Measurements from ENCODE around the gene HAUS6. TPM values are rescaled to one million over a fixed set of nuclear protein-coding genes. Genes with fewer than 3 reads are reported as not detected.
A peak's percentile ranks its signal among the peaks of the same experiment; 100 is the strongest.
"Not testable (repeated sequence)": the region's sequence is repeated elsewhere in the genome, so short reads cannot be mapped to it uniquely, and the experiment has no call there.

HAUS6 gene
- total RNA-seq, 2 donors from 2014 or later, result 26.3 to 45.4 TPM

DNA sequence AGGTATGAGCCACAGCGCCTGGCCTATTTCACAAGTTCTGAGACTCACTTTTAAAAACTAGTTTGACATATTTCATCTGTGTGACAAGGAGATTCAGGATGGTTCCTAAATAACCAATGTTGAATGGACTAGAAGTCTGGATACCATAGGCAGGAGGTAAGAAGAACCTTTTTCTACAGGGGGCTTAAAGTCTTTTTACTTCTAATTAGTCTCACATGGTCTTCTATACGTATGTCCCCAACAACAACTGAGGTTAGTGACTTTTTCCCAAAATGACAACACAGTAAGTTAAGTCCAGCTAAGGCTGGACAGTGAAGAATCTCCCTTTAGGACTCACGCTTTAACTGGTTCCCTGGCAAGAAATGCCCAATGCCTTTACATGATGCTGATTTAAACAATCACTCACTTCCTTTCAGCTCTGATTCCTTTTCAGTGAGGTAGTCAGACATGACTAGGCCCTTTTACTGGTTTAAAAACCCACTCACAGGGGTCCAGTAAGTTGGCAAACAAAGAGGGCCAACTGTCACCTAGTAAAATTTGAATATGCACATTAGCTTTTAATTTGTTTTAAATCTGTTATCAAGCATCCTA lies 12.1 kb upstream of the HAUS6 start:
- DNase-seq, result no peak
- no peak overlapping the region for H3K4me3 Mint-ChIP-seq
- no peaks in the 10 kb centered on the region for H3K4me1 Mint-ChIP-seq
- peaks cover 53% of the 10 kb centered on the region for H3K36me3 Mint-ChIP-seq (ENCODE audit: low read depth)
- no peak for TF ChIP-seq CTCF (conservative IDR thresholded peaks at IDR 0.05)
- H3K9me3 ChIP-seq (ENCODE audit: control insufficient read depth, low read length), result no peaks in the 10 kb centered on the region
- 93 to 100% methylated on average over 2 to 3 of the region's 3 CpGs for WGBS, 2 experiments (ENCODE audit: insufficient coverage in 1 of 2, insufficient read length in 1 of 2)
- no peak overlapping the region for H3K4me3 ChIP-seq (ENCODE audit: low read length)
- H3K27me3 Mint-ChIP-seq (ENCODE audit: insufficient read depth), result no peaks in the 10 kb centered on the region
- no peaks in the 10 kb centered on the region for H3K9me3 Mint-ChIP-seq
- peak overlapping the region; percentile 56 for H3K27ac Mint-ChIP-seq
- H3K27me3 ChIP-seq (ENCODE audit: control insufficient read depth, insufficient read depth, low read length, poor library complexity, severe bottlenecking), result no peaks in the 10 kb centered on the region
- H3K9ac ChIP-seq (ENCODE audit: extremely low read depth, low read length, poor library complexity, severe bottlenecking), result no peak overlapping the region
- no peaks in the 10 kb centered on the region for H3K4me1 ChIP-seq (ENCODE audit: control insufficient read depth, insufficient read depth, low read length)
- peaks cover 47% of the 10 kb centered on the region for H3K36me3 ChIP-seq (ENCODE audit: control insufficient read depth, insufficient read depth, low read length)
- H3K27ac ChIP-seq (ENCODE audit: low read depth, low read length), result no peak overlapping the region

- no peaks in the 10 kb centered on the region for H3K27me3 ChIP-seq (ENCODE audit: control insufficient read depth, insufficient read depth, low read length, poor library complexity, severe bottlenecking)
- H3K4me1 Mint-ChIP-seq, result no peaks in the 10 kb centered on the region
- H3K36me3 ChIP-seq (ENCODE audit: control insufficient read depth, insufficient read depth, low read length), result peaks cover 41% of the 10 kb centered on the region
- no peak for DNase-seq
- H3K27ac Mint-ChIP-seq, result peak overlapping the region; percentile 56
- 88 to 89% methylated on average over 8 to 12 of the region's 12 CpGs for WGBS, 2 experiments (ENCODE audit: insufficient coverage in 1 of 2, insufficient read length in 1 of 2)
- H3K4me1 ChIP-seq (ENCODE audit: control insufficient read depth, insufficient read depth, low read length), result no peaks in the 10 kb centered on the region
- no peak overlapping the region for H3K9ac ChIP-seq (ENCODE audit: extremely low read depth, low read length, poor library complexity, severe bottlenecking)
- no peak overlapping the region for H3K27ac ChIP-seq (ENCODE audit: low read depth, low read length)
- H3K27me3 Mint-ChIP-seq (ENCODE audit: insufficient read depth), result no peaks in the 10 kb centered on the region
- no peak for TF ChIP-seq CTCF (conservative IDR thresholded peaks at IDR 0.05)
- H3K36me3 Mint-ChIP-seq (ENCODE audit: low read depth), result peaks cover 46% of the 10 kb centered on the region
- H3K9me3 ChIP-seq (ENCODE audit: control insufficient read depth, low read length), result no peaks in the 10 kb centered on the region
- H3K9me3 Mint-ChIP-seq, result no peaks in the 10 kb centered on the region
- H3K4me3 ChIP-seq (ENCODE audit: low read length), result no peak overlapping the region
- H3K4me3 Mint-ChIP-seq, result no peak overlapping the region
Observed at GRCh38 chr9:19113964-19114679, 11.4 kb upstream of the HAUS6 start.

- not testable (repeated sequence) for H3K9ac ChIP-seq (ENCODE audit: extremely low read depth, low read length, poor library complexity, severe bottlenecking); H3K27me3 Mint-ChIP-seq (ENCODE audit: insufficient read depth); H3K4me3 Mint-ChIP-seq; H3K9me3 ChIP-seq (ENCODE audit: control insufficient read depth, low read length); H3K4me1 ChIP-seq (ENCODE audit: control insufficient read depth, insufficient read depth, low read length); H3K27me3 ChIP-seq (ENCODE audit: control insufficient read depth, insufficient read depth, low read length, poor library complexity, severe bottlenecking); H3K27ac Mint-ChIP-seq; H3K9me3 Mint-ChIP-seq; H3K27ac ChIP-seq (ENCODE audit: low read depth, low read length); H3K4me3 ChIP-seq (ENCODE audit: low read length); H3K4me1 Mint-ChIP-seq; DNase-seq
- H3K36me3 Mint-ChIP-seq (ENCODE audit: low read depth), result peaks cover 37% of the 10 kb centered on the region
- peaks cover 31% of the 10 kb centered on the region for H3K36me3 ChIP-seq (ENCODE audit: control insufficient read depth, insufficient read depth, low read length)
- 91 to 98% methylated on average over 4 to 7 of the region's 7 CpGs for WGBS, 2 experiments (ENCODE audit: insufficient coverage in 1 of 2, insufficient read length in 1 of 2)
Observed at GRCh38 chr9:19113064-19113611, 10.4 kb upstream of the HAUS6 start.

Measured in endodermal cell (in vitro differentiated cells).